Hematopoietic multipotent progenitor cell treated with erythropoietin and hydrocortisone succinate and interleukin-3 and kit ligand, for 15 days (in vitro differentiated cells): ENCODE measurements around the gene EFEMP2.

ENCODE experiments used
- DNase-seq: peaks from one replicate; pipeline ENCODE4 v3.0.0-alpha.2; 2015; ENCODE audit warnings: low spot score

Gene EFEMP2

GRCh38 chr11:65826984-65827735 is 45.4 kb downstream of the EFEMP2 start:
- DNase-seq: no peak

DNA sequence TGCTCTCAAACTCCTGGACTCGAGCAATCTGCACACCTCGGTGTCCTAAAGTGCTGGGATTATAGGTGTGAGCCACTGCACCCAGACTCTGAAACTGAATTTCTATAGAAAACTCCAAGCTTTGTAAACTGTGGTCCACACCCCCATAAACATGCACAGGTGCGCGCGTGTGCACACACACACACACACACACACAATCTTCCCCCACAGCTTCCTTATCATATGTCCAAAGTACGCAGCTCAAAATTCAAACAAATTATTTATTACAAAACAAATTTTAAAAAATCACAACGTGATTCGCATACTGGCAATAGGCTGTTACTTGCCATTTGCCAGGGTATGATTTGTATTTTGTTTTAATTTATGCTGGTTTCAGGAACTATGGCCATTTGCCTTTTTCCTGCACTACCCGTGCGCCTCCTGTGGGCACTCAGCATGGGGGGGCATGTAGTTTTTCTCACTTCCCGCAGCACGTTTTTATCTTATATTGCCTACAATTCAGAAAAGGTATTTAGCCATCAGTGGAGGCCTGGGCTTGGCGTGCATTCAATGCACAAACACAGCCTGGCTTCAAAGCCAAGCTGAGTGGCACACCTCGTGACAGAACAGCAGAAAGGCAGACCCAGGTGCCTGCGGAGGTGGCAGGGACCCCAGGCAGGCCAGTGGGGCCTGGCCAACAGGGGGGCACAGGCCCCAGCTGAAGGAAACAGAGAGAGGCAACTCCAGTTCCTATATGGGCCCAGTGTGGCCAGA is 49.6 kb downstream of the EFEMP2 start:
- DNase-seq: no peak

- DNase-seq: no peak
These were observed 51.5 kb downstream of the EFEMP2 start for GRCh38 chr11:65821107-65821506.

DNA sequence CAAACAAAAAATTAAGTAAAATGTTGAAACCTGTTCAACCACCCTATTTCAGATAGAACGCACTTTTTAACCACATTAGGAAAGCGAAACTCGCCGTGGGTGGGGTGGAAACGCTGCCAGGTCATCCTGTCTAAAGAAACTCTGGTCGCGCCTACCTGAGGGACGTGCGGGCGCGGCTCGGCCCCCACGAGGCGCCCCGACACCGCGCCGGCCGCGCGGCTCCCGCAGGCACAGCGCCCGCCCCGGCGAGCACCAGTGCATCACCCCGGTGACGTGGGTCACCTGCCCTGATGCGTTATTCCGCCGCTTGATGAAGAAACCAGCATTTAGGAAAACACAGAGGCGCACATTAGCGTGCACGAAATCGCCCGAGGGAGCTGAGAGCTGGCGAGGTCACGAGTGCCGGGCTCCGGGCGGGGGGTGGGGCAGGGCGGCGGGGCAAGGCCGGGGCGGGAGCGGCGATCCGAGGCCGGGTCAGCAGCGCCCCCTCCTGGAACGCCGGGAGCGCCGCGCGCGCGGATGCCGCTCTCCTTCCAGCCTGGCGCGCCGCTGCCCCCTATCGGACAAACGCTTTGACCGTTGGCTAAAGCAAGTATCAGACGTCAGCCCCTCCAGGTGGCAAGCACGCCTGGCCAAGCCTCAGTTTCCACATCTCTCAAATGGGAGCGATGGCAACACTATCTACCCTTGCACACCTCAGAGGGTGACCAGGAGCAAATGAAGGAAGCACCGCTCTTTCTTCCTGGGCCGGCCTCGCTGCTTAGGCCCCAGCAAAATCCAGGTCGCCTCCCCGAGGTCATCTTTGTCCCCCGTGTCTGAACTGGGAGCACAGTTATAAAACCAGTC is 54.5 kb downstream of the EFEMP2 start:
- peak; percentile 94 for DNase-seq

GRCh38 chr11:65817312-65817834 is 55.2 kb downstream of the EFEMP2 start:
- DNase-seq: no peak

GRCh38 chr11:65816696-65817095 is 55.9 kb downstream of the EFEMP2 start:
- DNase-seq: no peak
